B cell (primary cell): ENCODE results near the gene VEGFA.

Experiments
- CTCF ChIP-seq: fragments of 200-600 bp; IDR thresholded peaks from one replicate; pipeline ENCODE4 v1.8.0; 2022; ENCODE audit warnings: antibody characterized with exemption, mild to moderate bottlenecking
- EZH2 ChIP-seq: IDR thresholded peaks from 2 replicates; pipeline ENCODE4 v1.6.1; 2012; ENCODE audit warnings: borderline replicate concordance, low read depth, mild to moderate bottlenecking, moderate library complexity, low read length; ENCODE audit not compliant: insufficient read depth, poor library complexity, severe bottlenecking

GRCh38 chr6:43744491-43744890 lies 25.5 kb upstream of the VEGFA start:
- TF ChIP-seq CTCF, result no peak
- no peak for TF ChIP-seq EZH2
